Right ventricle myocardium superior (tissue), 1 donor: ENCODE measurements around the gene COL8A1. TPM values are rescaled to one million over a fixed set of nuclear protein-coding genes. Genes with fewer than 3 reads are reported as not detected.

Experiments
- ATAC-seq: fragments of 200-7000 bp; cut with Tn5 transposase; one replicate; pipeline ENCODE4 v1.9.1; 2020; ENCODE audit warnings: mild to moderate bottlenecking; ENCODE audit not compliant: poor library complexity
- DNase-seq: peaks from one replicate; pipeline ENCODE4 v3.0.0-alpha.2; 2020
- intact Hi-C: fragments of 100-400 bp; cut with DNase I; formaldehyde crosslinking; loops from one replicate; pipeline ENCODE4 v1.11.2; 2022
- total RNA-seq: library from RNA; stranded (reverse); fragmentation: NEBNext Ultra II Directional; extraction: Animal tissue kit (Norgen Biotek cat#: 25700); gene quantifications from one replicate; pipeline ENCODE4 v1.2.1, GENCODE V29; 2021
- donor health status: DM: no; HTN: yes; CAD: no; lungs with severe emphysema.

COL8A1 gene
- total RNA-seq, 1 donor from 2014 or later, result 9.4 TPM

DNA sequence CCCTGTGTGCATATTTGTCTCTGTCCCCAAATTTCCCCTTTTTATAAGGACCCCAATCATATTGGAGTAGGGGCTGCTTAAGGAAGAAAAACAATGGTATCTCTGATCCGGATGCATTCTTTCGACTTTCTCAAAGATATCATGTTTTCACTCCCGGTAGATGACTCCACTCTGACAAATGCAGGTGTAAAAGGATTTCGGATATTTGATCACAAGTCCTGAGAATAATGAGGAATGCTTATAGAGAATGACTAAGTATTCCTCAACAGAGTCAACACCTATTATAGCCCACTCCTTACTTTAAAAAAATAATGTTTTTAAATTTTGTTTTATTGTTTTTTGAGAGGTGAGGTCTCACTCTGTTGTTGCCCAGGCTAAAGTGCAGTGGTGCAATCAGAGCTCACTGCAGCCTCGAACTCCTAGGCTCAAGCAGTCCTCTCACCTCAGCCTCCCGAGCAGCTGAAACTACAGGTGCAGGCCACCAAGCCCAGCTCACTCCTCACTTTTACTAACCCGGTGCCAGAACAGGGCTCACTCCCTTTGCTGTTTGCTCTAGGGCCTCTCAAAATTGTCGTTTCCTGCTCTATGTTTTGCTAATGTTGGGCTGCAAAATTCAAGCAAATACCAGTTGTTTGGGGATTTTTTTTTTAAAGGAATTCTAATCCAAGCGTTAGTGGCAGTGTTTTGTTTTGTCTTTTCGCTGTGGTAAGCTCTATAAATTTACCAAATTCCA lies 24.6 kb downstream of the COL8A1 start:
- intact Hi-C loops, result no loop called here
- ATAC-seq (no peak), DNase-seq (no peak)

DNA sequence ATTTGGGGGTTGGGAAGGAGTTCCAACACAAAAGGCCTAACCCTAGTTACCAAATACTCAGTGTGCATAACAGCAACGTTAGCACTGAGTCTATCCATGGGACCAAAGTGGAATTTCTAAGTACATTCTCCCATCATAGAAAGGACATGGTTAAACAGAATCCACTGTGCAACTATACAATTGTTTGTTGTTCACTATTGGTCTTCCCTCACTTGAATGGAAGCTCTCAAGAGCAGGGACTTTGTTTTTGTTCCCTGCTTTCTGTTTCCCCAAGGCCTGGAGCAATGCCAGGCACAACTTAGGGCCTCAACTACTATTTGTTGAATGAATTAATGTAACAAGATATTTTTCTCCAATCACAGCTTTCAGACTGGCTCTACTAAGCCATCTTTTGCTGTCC lies 25.6 kb downstream of the COL8A1 start:
- no peak for DNase-seq
- intact Hi-C loops, result no loop called here
- no peak for ATAC-seq

DNA sequence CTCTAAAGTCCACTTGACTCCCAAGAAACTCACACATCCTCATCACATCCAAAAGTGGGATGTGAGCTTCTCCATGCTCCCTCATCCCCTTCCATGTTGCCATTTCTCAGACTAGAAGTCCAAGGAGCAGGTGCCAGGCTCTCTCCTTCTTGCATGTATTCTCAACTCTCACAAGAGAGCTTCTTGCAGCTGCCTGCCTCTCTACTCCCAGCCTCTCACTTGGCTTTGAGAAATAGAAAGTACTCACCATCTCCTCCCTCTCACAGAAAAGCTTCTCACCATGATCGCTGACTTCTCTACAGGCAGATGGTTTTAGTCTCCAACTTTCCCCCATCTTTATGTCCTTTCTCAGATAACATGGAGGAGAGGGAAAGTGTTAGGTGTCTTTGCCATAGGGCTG lies 26.6 kb downstream of the COL8A1 start:
- no peak for DNase-seq
- ATAC-seq, result no peak
- intact Hi-C loops, result no loop called here

DNA sequence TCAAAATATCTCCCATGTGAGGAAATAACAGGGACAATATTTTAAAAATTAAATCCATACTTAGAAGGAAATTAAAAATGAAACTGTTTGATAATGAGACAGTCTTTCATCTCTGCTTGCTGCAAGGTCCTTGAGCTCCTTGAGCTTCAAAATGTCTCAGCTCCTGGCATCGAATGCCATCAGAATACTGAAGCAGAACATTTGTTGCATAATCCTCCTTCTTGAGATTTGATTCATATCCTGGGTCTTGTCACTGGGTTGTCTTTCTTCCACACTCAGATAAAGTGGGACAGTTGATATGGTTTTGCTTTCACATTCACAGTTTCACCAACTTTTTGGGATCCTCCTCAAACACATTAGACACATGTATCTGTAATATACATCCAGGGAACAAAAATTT lies 27.8 kb downstream of the COL8A1 start:
- no peak for DNase-seq
- intact Hi-C loops, result no loop called here

DNA sequence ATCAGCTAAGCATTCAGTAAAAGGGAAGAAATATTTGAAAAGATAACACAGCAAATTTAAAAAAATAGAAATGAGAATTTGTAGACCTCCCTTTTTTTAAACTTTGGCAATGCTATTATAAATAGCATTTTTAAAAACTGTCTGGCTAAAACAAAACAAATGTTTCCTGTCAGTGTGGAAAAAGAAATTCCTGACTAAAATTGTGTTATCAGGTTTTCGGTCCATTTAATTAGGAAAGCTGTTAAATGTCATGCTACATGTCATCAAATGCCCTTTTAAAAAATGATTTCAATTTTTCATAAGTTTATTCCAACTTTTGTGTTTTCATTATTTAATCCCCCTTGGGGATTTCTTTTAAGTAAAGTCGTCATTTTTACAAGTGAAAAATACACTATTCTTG lies 29.6 kb downstream of the COL8A1 start:
- intact Hi-C loops, result no loop called here
- no peak for DNase-seq
- ATAC-seq, result peak; percentile 72

More for the DNA sequence above, 27.8 kb downstream of the COL8A1 start:
- ATAC-seq, result peak; percentile 53

- no peak for ATAC-seq
- intact Hi-C loops, result no loop called here
These were observed 31.6 kb downstream of the COL8A1 start for GRCh38 chr3:99669879-99670555.

DNA sequence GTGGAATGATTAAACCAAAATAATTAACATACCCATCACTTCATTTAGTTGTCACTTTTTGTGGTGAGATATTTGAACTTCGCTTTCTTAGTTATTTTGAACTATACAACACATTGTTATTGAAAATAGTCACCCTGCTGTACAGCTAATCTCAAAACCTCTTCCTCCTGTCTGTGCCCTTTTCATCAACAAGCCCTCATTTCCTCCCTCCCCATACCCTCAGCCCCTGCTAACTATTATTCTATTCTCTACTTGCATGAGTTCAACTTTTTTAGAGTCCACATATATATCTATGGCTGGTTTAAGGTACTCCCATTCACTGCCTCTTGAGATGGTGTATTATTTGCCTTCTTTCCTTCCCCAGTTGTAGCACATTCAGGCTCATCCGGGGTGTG lies 32.2 kb downstream of the COL8A1 start:
- ATAC-seq, result no peak
- intact Hi-C loops, result no loop called here
- no peak for DNase-seq

More at GRCh38 chr3:99669879-99670555, 31.6 kb downstream of the COL8A1 start:
- DNase-seq, result no peak

- DNase-seq, result no peak
- ATAC-seq, result no peak
- intact Hi-C loops, result no loop called here
These were observed 35.8 kb downstream of the COL8A1 start for GRCh38 chr3:99674086-99674789.

DNA sequence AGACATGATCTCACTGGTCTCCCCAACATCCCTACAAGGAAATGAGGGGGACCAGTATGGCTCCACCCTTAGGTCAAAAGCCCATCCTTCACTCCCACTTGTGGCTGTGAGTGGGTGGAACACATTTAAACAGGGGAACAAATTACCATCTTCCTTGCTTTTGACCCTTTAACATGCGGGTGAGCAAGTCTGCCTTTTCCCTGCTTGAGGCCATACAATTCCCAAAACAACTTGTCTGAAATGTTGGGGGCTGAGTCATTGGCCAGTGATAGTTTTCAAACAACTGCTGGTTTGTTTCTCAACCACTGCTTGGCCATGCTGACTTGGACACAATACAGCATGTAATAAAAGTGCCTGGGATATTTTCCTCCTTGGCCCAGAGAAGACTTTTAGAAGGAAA lies 39.6 kb downstream of the COL8A1 start:
- DNase-seq, result no peak
- ATAC-seq, result peak; percentile 91
- intact Hi-C loops, result no loop called here

DNA sequence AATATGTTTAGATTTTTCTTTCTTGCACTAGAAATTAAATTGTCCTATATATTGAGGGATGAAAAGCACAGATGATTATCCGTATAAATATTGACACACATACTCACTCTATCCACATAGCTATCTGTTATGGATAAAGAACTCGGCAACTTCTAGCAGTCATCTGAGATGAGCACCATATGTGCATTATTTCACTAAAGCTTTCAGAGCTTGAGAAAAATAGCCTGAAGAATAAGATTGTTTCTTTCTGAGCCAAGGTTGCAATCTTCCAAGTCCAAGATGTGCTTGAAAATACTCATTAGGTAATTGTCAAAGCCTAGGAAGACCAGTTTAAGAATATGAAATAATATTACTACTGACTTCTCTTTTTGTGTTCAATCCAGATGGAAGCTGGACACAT lies 40.5 kb downstream of the COL8A1 start:
- ATAC-seq (peak; percentile 54), DNase-seq (no peak)
- intact Hi-C loops, result no loop called here

DNA sequence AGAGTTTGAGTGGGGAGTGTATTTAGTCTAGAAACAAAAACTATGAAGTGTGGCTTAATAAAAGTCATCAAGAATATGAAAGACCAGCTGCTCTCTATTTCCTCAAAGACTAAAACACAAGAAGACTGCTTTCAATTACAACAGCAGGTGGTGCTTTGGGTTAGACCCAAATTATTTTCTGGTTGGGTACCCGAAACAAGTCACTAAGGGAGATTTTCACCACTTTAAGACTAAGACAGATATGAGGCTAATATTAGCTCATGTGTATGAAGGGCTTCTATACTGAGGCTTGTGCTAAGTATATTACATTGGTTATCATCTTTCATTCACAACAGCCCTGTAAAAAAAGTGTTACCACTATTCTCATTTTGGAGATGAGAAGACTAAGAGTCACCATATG lies 43.1 kb downstream of the COL8A1 start:
- DNase-seq (no peak), ATAC-seq (no peak)
- intact Hi-C loops, result no loop called here

GRCh38 chr3:99681976-99682375 lies 43.6 kb downstream of the COL8A1 start:
- intact Hi-C loops, result no loop called here
- ATAC-seq, result no peak
- DNase-seq, result no peak

GRCh38 chr3:99683465-99683864 lies 45.1 kb downstream of the COL8A1 start:
- no peak for ATAC-seq
- intact Hi-C loops, result no loop called here
- no peak for DNase-seq

DNA sequence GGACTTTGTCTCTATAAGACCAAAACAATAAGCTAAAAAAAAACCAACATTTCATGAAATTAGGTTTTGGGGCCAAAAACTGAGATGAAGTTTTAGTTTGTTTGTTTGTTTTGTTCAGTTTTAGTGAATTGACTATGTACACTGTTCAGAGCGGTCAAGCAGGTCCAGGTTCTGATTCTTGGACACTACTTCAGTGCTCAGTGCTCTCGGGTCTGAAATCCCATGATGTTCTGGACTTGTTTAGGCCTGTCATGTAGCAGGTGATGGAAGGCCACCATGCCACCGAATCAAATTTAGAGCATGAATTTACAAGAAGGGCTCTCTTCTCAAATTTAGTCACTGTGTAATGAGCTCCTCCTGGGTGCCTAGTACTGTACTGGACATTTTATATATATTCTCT lies 45.5 kb downstream of the COL8A1 start:
- DNase-seq (no peak), ATAC-seq (no peak)
- intact Hi-C loops, result no loop called here

DNA sequence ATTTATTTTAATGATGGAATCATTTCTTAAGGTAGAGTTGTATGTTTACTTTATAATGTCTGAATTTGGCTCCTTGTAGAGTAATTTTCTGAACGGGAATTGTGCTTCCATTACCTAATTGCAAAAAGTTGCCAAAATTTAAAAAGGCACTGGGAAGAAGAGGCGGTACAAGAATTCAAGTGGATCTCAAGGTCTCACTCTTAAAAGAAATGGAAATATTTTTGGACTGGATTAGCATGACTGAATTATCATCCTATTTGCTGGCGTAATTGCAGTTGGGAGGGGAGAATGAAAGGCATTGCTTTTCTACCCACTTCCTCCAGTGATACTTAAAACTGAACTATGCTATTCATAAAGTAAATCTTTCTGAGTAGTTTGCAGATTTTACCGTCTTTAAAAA lies 46.2 kb downstream of the COL8A1 start:
- DNase-seq (no peak), ATAC-seq (no peak)
- intact Hi-C loops, result loop anchor here (5.0 kb wide), 1 partner anchor 187 kb away; no protein-coding TSS in a partner anchor

GRCh38 chr3:99686469-99686868 lies 48.1 kb downstream of the COL8A1 start:
- ATAC-seq (no peak), DNase-seq (no peak)
- intact Hi-C loops, result loop anchor here (5.0 kb wide), 1 partner anchor 189 kb away; no protein-coding TSS in a partner anchor

DNA sequence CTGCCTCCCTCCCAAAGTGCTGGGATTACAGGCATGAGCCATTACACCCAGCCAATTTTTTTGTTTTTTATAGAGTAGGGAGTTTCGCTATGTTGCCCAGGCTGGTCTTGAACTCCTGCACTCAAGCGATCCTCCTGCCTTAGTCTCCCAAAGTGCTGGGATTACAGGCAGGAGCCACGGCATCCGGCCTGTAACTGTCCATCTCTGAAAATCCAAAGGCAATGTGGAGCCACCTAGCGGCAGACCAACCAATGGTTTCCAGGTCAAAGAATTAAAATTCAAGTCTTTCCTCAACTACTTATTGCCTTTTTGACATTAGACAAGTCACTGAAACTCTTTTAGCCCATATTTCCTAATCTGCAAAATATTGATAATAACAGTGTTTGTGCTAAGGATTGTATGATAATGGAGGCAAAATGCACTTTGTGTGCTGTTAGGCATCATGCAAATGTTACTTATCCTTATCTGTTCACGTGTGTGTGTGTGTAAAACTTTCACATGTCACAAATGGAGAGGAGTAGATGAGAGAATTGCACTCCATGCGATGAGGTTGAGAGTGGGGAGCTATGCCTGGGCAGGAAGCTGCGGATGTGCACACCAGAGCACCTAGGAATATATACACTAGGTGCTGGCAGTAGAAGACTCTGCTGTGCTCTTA lies 48.7 kb downstream of the COL8A1 start:
- ATAC-seq (peak; percentile 65), DNase-seq (peak; percentile 58)
- intact Hi-C loops, result loop anchor here (5.0 kb wide), 1 partner anchor 190 kb away; no protein-coding TSS in a partner anchor

GRCh38 chr3:99690761-99691369 lies 52.5 kb downstream of the COL8A1 start:
- DNase-seq, result no peak
- ATAC-seq, result no peak
- intact Hi-C loops, result no loop called here

GRCh38 chr3:99693636-99694035 lies 55.2 kb downstream of the COL8A1 start:
- ATAC-seq (no peak), DNase-seq (no peak)
- intact Hi-C loops, result no loop called here
